IMR-90 (cell line): ENCODE measurements around the gene EPS8. TPM values are rescaled to one million over a fixed set of nuclear protein-coding genes. Genes with fewer than 3 reads are reported as not detected.

Experiments used
- ATAC-seq: fragments of 200-7000 bp; cut with Tn5 transposase; 2 replicates; pipeline ENCODE4 v1.9.1; 2020; ENCODE audit warnings: low read depth, mild to moderate bottlenecking, moderate library complexity
- BruUV-seq: library from RNA; stranded (reverse); fragments of 400-500 nt; replicated peaks from 2 replicates; lab custom pipeline; 2021; lab: Mats Ljungman, UMichigan
- CTCF ChIA-PET: fragments of 300-600 bp; formaldehyde crosslinking; extraction: SDS; loops from one replicate; lab custom pipeline; 2021; ENCODE audit warnings: antibody characterized with exemption; lab: Yijun Ruan, JAX
- POLR2A ChIA-PET: fragments of 300-600 bp; sonication (Branson Sonifier 250); formaldehyde crosslinking; loops from one replicate; lab custom pipeline; 2022; ENCODE audit warnings: antibody characterized with exemption; ENCODE audit not compliant: unreplicated experiment; lab: Charles Lee
- DNase-seq: peaks from one replicate; pipeline ENCODE4 v3.0.0; 2013
- H2AFZ ChIP-seq: replicated peaks from 2 replicates; pipeline ENCODE3; 2013; ENCODE audit warnings: low read length, mild to moderate bottlenecking; ENCODE audit not compliant: poor library complexity
- H2AK5ac ChIP-seq: 2 replicates; pipeline ENCODE4 v1.6.1; 2013; ENCODE audit warnings: low read depth, low read length, inconsistent platforms
- H2AK9ac ChIP-seq: replicated peaks from 2 replicates; pipeline ENCODE3; 2013; ENCODE audit warnings: mild to moderate bottlenecking, low read depth, low read length, moderate library complexity; ENCODE audit not compliant: poor library complexity
- H2BK120ac ChIP-seq: 2 replicates; pipeline ENCODE4 v1.6.1; 2013; ENCODE audit warnings: low read depth, low read length, inconsistent platforms
- H2BK15ac ChIP-seq: 3 replicates; pipeline ENCODE4 v1.6.1; 2013; ENCODE audit warnings: low read depth, low read length, inconsistent platforms
- H2BK20ac ChIP-seq: 2 replicates; pipeline ENCODE4 v1.6.1; 2013; ENCODE audit warnings: low read depth, mild to moderate bottlenecking, inconsistent platforms, low read length, moderate library complexity
- H2BK5ac ChIP-seq: 2 replicates; pipeline ENCODE4 v1.6.1; 2013; ENCODE audit warnings: mild to moderate bottlenecking, low read depth, low read length, inconsistent platforms; ENCODE audit not compliant: poor library complexity, severe bottlenecking
- H3K14ac ChIP-seq: replicated peaks from 2 replicates; pipeline ENCODE4 v1.6.1; 2013; ENCODE audit warnings: low read depth, low read length, inconsistent platforms
- H3K18ac ChIP-seq: 2 replicates; pipeline ENCODE4 v1.6.1; 2013; ENCODE audit warnings: low read depth, low read length, control low read depth
- H3K23ac ChIP-seq: 2 replicates; pipeline ENCODE4 v1.6.1; 2013; ENCODE audit warnings: low read depth, low read length, inconsistent platforms
- H3K27ac ChIP-seq: 2 replicates; pipeline ENCODE4 v1.5.1; 2013; ENCODE audit warnings: mild to moderate bottlenecking, control low read depth, low read length; ENCODE audit not compliant: insufficient read depth
- H3K27me3 ChIP-seq: 2 replicates; pipeline ENCODE4 v1.6.1; 2013; ENCODE audit warnings: low read length; ENCODE audit not compliant: control insufficient read depth, insufficient read depth
- H3K36me3 ChIP-seq: 2 replicates; pipeline ENCODE4 v1.6.1; 2013; ENCODE audit warnings: low read length, mixed read lengths; ENCODE audit not compliant: control insufficient read depth, insufficient read depth
- H3K4ac ChIP-seq: 2 replicates; pipeline ENCODE4 v1.6.1; 2013; ENCODE audit warnings: low read depth, low read length, inconsistent platforms
- H3K4me1 ChIP-seq: 2 replicates; pipeline ENCODE4 v1.6.1; 2013; ENCODE audit warnings: low read length, mixed read lengths; ENCODE audit not compliant: control insufficient read depth, insufficient read depth
- H3K4me2 ChIP-seq: 2 replicates; pipeline ENCODE4 v1.6.1; 2013; ENCODE audit warnings: low read depth, mild to moderate bottlenecking, control low read depth, low read length, moderate library complexity
- H3K4me3 ChIP-seq: 2 replicates; pipeline ENCODE4 v1.5.1; 2013; ENCODE audit warnings: low read depth, mild to moderate bottlenecking, control low read depth, low read length, moderate library complexity; ENCODE audit not compliant: insufficient read depth
- H3K56ac ChIP-seq: 2 replicates; pipeline ENCODE4 v1.6.1; 2013; ENCODE audit warnings: low read length, inconsistent platforms; ENCODE audit not compliant: insufficient read depth; ENCODE audit errors: extremely low read depth
- H3K79me1 ChIP-seq, 2 experiments: 2 replicates each; pipeline ENCODE4 v1.6.1; 2013; ENCODE audit warnings: low read length in 2 of 2, inconsistent platforms in 1 of 2, low read depth in 1 of 2
- H3K9ac ChIP-seq: 2 replicates; pipeline ENCODE4 v1.6.1; 2013; ENCODE audit warnings: low read depth, low read length, control low read depth
- H3K9me1 ChIP-seq: 2 replicates; pipeline ENCODE4 v1.6.1; 2013; ENCODE audit warnings: low read length, inconsistent platforms; ENCODE audit not compliant: insufficient read depth
- H3K9me3 ChIP-seq: 2 replicates; pipeline ENCODE4 v1.6.1; 2013; ENCODE audit warnings: low read length; ENCODE audit not compliant: control insufficient read depth, insufficient read depth
- H4K20me1 ChIP-seq: 2 replicates; pipeline ENCODE4 v1.6.1; 2013; ENCODE audit warnings: low read length, inconsistent platforms; ENCODE audit not compliant: insufficient read depth
- H4K5ac ChIP-seq: 2 replicates; pipeline ENCODE4 v1.6.1; 2013; ENCODE audit warnings: mild to moderate bottlenecking, low read depth, low read length, control low read depth
- H4K8ac ChIP-seq, 2 experiments: 2 replicates each; pipeline ENCODE4 v1.6.1; 2013; ENCODE audit warnings: low read depth in 2 of 2, low read length in 2 of 2, control low read depth in 1 of 2, inconsistent platforms in 1 of 2
- H4K91ac ChIP-seq: 2 replicates; pipeline ENCODE4 v1.6.1; 2013; ENCODE audit warnings: low read depth, low read length, inconsistent platforms; ENCODE audit not compliant: insufficient read depth
- BHLHE40 ChIP-seq: fragments of 150-350 bp; IDR thresholded peaks from 2 replicates; pipeline ENCODE4 v1.6.1; 2016; ENCODE audit warnings: mild to moderate bottlenecking, low read depth, low read length
- CEBPB ChIP-seq: IDR thresholded peaks from 2 replicates; pipeline ENCODE4 v1.6.1; 2012; ENCODE audit warnings: low read depth, low read length, improper control_type of control experiment
- CHD1 ChIP-seq: IDR thresholded peaks from 2 replicates; pipeline ENCODE4 v1.6.1; 2012; ENCODE audit warnings: low read depth, low read length, improper control_type of control experiment
- FOS ChIP-seq: fragments of 150-350 bp; IDR thresholded peaks from 2 replicates; pipeline ENCODE4 v1.6.1; 2016; ENCODE audit warnings: low read depth, low read length
- MAFK ChIP-seq: IDR thresholded peaks from 2 replicates; pipeline ENCODE4 v1.6.1; 2012; ENCODE audit warnings: low read depth, low read length, improper control_type of control experiment
- MXI1 ChIP-seq: IDR thresholded peaks from 2 replicates; pipeline ENCODE4 v1.6.1; 2012; ENCODE audit warnings: low read depth, mild to moderate bottlenecking, low read length, moderate library complexity, borderline replicate concordance
- NFE2L2 ChIP-seq: fragments of 150-350 bp; IDR thresholded peaks from 2 replicates; pipeline ENCODE4 v1.6.1; 2016; ENCODE audit warnings: low read depth, mild to moderate bottlenecking, low read length
- POLR2A ChIP-seq: IDR thresholded peaks from 2 replicates; pipeline ENCODE4 v1.6.1; 2012; ENCODE audit warnings: mild to moderate bottlenecking, low read depth, low read length
- RAD21 ChIP-seq: IDR thresholded peaks from 2 replicates; pipeline ENCODE4 v1.6.1; 2012; ENCODE audit warnings: low read length, improper control_type of control experiment
- RCOR1 ChIP-seq: IDR thresholded peaks from 2 replicates; pipeline ENCODE4 v1.6.1; 2012; ENCODE audit warnings: mild to moderate bottlenecking, low read length, improper control_type of control experiment; ENCODE audit not compliant: insufficient replicate concordance
- SMC3 ChIP-seq: fragments of 150-350 bp; IDR thresholded peaks from 2 replicates; pipeline ENCODE4 v1.6.1; 2016; ENCODE audit warnings: low read depth, mild to moderate bottlenecking, antibody characterized with exemption, low read length, moderate library complexity
- WGBS, 2 experiments: methylation state at CpG; one replicate each; pipeline versions ENCODE4 v1.1.5 to v1.1.7; 2013; ENCODE audit warnings: missing lambda C conversion rate in 2 of 2; ENCODE audit not compliant: insufficient read length in 1 of 2; ENCODE audit errors: extremely low coverage in 2 of 2; 5-methylcytosine and 5-hydroxymethylcytosine counted together
- dilution Hi-C: fragments of 300-500 bp; cut with HindIII; formaldehyde crosslinking; loops from one replicate; pipeline ENCODE4 v1.14.3; 2018; ENCODE audit warnings: low sequenced_read_pairs; ENCODE audit not compliant: unreplicated experiment
- in situ Hi-C: fragments of 300-500 bp; cut with MboI; formaldehyde crosslinking; loops from 3 replicates; pipeline ENCODE4 v1.14.3; 2019; ENCODE audit warnings: low sequenced_read_pairs, inconsistent platforms, mixed read lengths
- intact Hi-C: fragments of 100-400 bp; cut with micrococcal nuclease; formaldehyde crosslinking; loops from 2 replicates; pipeline ENCODE4 v1.10.0; 2022
- polyA plus RNA-seq, 3 experiments: library from polyadenylated mRNA; depleted of rRNA; stranded (reverse); fragments of >200 nt; gene quantifications; 2 replicates each; pipeline ENCODE4 v1.2.3, GENCODE V29; 2012; ENCODE audit warnings: low replicate concordance in 1 of 3
- total RNA-seq: library from RNA; depleted of rRNA; stranded (reverse); fragments of >200 nt; gene quantifications from 2 replicates; pipeline ENCODE4 v1.2.3, GENCODE V29; 2012
- TF ChIP-seq, protein P1 (sequence below): conservative IDR thresholded peaks from 2 replicates; pipeline ENCODE4 v1.5.1; 2012; ENCODE audit warnings: mild to moderate bottlenecking, low read depth, low read length, improper control_type of control experiment
- TF ChIP-seq, protein P2 (sequence below): fragments of 150-350 bp; IDR thresholded peaks from 2 replicates; pipeline ENCODE4 v1.6.1; 2016; ENCODE audit warnings: low read depth, mild to moderate bottlenecking, low read length, moderate library complexity, borderline replicate concordance
- TF ChIP-seq, protein P3 (sequence below): fragments of 150-350 bp; IDR thresholded peaks from 2 replicates; pipeline ENCODE4 v1.6.1; 2017; ENCODE audit warnings: mild to moderate bottlenecking, antibody characterized with exemption, low read length, low read depth

The EPS8 gene
- total and polyA plus RNA-seq, 2 of the 4 experiments (the other 2 are of a cell fraction): 45.1 to 104 TPM

DNA sequence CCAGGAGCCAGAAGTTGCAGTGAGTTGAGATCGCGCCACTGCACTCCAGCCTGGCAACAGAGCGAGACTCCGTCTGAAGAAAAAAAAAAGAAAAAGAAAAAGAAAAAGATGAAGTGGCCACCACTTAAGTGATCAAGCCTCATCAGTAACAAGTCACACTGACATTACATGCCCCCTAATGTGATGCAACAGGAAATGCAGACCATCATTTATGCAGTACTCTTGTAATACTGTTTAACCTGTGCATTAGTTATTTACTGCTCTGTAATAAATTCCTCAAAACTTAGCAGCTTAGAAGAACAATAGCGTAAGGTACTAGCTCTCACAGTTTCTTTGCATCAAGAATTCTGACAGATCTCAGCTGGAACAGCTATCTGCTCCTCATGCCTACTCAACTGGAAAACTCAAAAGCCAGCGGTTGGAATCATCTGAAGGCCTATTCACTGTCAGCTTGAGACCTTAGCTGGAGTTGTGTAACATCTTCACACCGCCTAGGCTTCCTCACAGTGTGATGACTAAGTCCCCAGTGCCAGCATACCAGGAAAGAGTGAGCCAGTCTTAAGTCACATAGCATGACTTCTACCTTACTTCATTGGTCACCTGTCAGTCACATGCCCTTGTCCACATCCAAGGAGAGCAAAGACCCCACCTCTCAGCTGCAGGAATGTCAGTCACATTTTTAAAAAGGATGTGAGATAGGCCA, 31.5 kb downstream of the EPS8 start:
- Histone ChIP-seq H3K56ac (no peak overlapping the region), H3K9me3 (no peaks in the 10 kb centered on the region), H2AFZ (no peak overlapping the region), H3K36me3 (no peaks in the 10 kb centered on the region), H4K5ac (no peak overlapping the region), H3K79me1 (peaks cover 21 to 48% of the 10 kb centered on the region in 2 experiments), H4K20me1 (peaks cover 22% of the 10 kb centered on the region; the same call in 1 of the 2 replicates), H3K9ac (no peak overlapping the region), H4K8ac (no peak overlapping the region; a peak in 1 of 4 replicates), H3K4me2 (no peak overlapping the region), H3K18ac (no peak overlapping the region), H3K27ac (peak overlapping the region; percentile 42; the same call in 1 of the 2 replicates), H2AK5ac (peak overlapping the region; percentile 80), H3K23ac (no peak overlapping the region; the same call in 1 of the 2 replicates), H2AK9ac (no peak overlapping the region), H2BK120ac (no peak overlapping the region), H3K4me3 (no peak overlapping the region), H2BK20ac (no peak overlapping the region; the same call in none of the 2 replicates), H4K91ac (no peak overlapping the region), H2BK5ac (peak overlapping the region; percentile 57), H3K27me3 (no peaks in the 10 kb centered on the region), H2BK15ac (no peak overlapping the region), H3K4ac (no peak overlapping the region), H3K9me1 (peaks cover 8% of the 10 kb centered on the region), H3K4me1 (peaks cover 6% of the 10 kb centered on the region), H3K14ac (no peak overlapping the region)
- dilution Hi-C loops: no loop called here
- ChIA-PET CTCF (interaction anchor here (1.0 kb wide), 1 partner anchor 130 kb away, joined by 4 read pairs; no protein-coding TSS in a partner anchor), POLR2A (no interaction called here)
- WGBS, 2 experiments: no CpG with 5 or more reads among the region's 7 CpGs
- in situ Hi-C loops: no loop called here
- TF ChIP-seq MXI1 (no peak), MAFK (no peak), CHD1 (no peak), RAD21 (no peak), BHLHE40 (peak; percentile 45; the same call in 1 of the 2 replicates), NFE2L2 (no peak), RCOR1 (no peak), CEBPB (peak; percentile 96), POLR2A (no peak), FOS (peak; percentile 53), SMC3 (no peak)
- TF ChIP-seq, protein P1, sequence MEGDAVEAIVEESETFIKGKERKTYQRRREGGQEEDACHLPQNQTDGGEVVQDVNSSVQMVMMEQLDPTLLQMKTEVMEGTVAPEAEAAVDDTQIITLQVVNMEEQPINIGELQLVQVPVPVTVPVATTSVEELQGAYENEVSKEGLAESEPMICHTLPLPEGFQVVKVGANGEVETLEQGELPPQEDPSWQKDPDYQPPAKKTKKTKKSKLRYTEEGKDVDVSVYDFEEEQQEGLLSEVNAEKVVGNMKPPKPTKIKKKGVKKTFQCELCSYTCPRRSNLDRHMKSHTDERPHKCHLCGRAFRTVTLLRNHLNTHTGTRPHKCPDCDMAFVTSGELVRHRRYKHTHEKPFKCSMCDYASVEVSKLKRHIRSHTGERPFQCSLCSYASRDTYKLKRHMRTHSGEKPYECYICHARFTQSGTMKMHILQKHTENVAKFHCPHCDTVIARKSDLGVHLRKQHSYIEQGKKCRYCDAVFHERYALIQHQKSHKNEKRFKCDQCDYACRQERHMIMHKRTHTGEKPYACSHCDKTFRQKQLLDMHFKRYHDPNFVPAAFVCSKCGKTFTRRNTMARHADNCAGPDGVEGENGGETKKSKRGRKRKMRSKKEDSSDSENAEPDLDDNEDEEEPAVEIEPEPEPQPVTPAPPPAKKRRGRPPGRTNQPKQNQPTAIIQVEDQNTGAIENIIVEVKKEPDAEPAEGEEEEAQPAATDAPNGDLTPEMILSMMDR: no peak
- TF ChIP-seq, protein P2, sequence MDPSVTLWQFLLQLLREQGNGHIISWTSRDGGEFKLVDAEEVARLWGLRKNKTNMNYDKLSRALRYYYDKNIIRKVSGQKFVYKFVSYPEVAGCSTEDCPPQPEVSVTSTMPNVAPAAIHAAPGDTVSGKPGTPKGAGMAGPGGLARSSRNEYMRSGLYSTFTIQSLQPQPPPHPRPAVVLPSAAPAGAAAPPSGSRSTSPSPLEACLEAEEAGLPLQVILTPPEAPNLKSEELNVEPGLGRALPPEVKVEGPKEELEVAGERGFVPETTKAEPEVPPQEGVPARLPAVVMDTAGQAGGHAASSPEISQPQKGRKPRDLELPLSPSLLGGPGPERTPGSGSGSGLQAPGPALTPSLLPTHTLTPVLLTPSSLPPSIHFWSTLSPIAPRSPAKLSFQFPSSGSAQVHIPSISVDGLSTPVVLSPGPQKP: no peak
- TF ChIP-seq, protein P3, sequence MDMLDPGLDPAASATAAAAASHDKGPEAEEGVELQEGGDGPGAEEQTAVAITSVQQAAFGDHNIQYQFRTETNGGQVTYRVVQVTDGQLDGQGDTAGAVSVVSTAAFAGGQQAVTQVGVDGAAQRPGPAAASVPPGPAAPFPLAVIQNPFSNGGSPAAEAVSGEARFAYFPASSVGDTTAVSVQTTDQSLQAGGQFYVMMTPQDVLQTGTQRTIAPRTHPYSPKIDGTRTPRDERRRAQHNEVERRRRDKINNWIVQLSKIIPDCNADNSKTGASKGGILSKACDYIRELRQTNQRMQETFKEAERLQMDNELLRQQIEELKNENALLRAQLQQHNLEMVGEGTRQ: peak; percentile 92
- intact Hi-C loops: no loop called here
- no TSS peak for BruUV-seq
- DNase-seq: peak; percentile 92
- peak; percentile 67 for ATAC-seq
